GM12874 (cell line): ENCODE data around the gene SPSB3.

Experiments used
- TF ChIP-seq, protein P1 (sequence below): IDR thresholded peaks from 2 replicates; pipeline ENCODE4 v1.5.1; 2011; ENCODE audit warnings: low read depth, mild to moderate bottlenecking, control low read depth, low read length, moderate library complexity; ENCODE audit not compliant: insufficient read depth

The SPSB3 gene

DNA sequence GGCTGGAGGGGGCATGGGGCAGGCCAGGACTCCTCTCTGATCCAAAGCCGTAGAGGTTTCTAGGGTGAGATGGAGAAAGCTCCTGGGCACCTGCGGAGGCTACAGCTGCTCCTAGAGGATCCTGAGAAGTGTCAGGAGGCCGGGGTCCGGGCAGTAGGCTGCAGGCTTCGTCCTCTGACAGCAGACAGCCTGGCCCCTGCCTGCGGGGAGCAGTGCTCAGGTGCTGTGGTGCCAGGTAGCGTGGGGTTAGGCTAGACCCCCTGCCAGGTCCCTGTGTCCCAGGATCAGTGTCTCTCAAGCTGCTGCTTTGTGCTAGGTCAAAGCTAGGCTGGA is 8.0 kb downstream of the SPSB3 start:
- TF ChIP-seq, protein P1, sequence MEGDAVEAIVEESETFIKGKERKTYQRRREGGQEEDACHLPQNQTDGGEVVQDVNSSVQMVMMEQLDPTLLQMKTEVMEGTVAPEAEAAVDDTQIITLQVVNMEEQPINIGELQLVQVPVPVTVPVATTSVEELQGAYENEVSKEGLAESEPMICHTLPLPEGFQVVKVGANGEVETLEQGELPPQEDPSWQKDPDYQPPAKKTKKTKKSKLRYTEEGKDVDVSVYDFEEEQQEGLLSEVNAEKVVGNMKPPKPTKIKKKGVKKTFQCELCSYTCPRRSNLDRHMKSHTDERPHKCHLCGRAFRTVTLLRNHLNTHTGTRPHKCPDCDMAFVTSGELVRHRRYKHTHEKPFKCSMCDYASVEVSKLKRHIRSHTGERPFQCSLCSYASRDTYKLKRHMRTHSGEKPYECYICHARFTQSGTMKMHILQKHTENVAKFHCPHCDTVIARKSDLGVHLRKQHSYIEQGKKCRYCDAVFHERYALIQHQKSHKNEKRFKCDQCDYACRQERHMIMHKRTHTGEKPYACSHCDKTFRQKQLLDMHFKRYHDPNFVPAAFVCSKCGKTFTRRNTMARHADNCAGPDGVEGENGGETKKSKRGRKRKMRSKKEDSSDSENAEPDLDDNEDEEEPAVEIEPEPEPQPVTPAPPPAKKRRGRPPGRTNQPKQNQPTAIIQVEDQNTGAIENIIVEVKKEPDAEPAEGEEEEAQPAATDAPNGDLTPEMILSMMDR = no peak

DNA sequence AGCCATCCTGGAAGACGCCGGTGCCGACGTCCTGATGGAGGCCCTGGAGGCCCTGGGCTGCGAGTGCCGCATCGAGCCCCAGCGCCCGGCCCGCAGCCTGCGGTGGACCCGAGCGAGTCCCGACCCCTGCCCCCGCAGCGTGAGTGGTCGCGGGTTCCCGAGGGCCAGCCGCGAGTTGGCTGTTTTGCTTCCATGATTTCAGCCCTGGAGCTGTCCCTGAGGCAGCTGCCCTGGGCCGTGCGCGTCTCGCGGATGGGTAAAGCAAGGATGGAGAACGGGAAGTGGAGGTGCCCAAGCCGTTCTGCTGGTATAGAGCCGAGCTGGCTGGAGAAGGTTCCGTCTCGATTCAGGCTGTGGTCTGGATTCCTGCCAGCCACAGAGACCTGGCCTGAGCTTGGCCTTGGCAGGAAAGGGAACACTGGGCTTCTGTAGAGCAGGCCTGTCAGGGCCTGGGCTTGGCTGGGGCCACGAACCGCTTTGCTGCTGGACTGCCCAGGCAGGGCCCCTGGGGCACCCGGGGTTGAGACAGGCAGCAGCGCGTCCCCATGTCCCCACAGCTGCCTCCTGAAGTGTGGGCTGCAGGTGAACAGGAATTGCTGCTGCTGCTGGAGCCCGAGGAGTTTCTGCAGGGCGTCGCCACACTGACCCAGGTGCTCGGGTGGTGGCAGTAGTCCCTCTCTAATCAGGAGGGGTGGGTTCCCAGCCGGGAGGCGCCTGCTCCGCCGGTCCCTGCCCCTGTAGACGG is 8.5 kb downstream of the SPSB3 start:
- TF ChIP-seq, protein P1 = no peak

DNA sequence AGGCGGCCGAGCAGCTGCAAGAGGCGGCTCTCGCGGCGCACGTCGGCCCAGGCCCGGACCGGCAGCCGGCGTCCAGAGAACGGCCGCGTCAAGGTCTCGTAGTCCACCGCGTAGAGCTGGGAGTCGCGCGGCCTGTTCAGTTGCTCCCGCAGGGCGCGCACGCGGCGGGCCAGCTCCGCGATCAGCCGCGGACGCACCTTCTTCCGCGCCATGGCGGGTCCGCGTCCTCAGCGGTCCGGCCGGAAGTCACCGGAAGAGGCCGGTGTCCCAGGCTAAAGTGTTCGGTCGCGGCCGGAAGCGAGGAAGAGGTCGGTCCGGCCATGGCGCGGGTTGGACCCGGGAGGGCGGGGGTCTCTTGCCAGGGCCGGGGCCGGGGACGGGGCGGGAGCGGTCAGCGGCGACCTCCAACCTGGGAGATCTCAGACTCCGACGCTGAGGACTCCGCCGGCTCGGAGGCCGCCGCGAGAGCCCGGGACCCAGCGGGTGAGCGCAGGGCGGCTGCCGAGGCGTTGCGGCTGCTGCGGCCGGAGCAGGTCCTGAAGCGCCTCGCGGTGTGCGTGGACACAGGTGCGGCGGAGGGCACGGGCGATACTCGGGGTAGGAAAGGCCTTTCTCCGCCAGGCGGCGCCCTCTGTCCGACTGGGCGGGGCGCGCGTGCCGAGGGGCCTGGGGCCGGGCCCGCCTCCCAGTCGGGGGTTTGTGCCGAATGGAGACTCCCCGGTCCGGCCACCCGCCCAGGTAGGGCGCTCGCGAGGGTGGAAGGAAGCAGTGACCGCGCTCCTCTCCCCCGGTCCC is 9.3 kb downstream of the SPSB3 start, which contains the start of gene MRPS34:
Gene MRPS34, minus strand, starts transcription at position 227 of the 795 bp plus-strand sequence. Its CDS starts 15 bp downstream, at position 212.
- TF ChIP-seq, protein P1 = peak; percentile 96

DNA sequence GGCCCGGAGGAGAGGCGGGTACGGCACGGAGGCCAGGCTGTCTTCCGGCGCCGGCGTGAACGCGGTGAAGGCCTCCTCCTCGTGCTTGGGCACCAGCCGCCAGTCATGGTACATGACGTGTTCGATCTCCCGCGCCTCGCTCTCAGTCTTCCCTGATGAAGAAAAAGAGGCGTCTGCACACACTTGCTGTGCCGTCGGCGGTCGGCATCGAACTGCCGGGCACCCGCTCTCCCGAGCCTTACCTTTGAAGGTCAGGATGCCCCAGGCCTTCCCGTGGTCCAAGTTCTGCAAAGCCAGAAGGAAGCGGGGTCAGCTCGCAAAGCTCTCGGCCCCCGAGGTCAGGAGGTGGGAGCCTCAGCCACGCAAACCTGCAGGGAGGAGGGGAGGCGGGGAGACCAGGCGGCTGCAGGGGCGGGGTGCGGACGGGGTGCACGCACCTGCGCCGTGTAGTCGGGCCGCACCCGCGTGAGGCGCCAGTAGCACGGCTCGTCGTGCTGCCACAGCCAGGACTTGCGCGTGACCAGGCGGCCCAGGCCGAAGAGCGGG is 9.9 kb downstream of the SPSB3 start, which contains the start of gene EME2:
Gene EME2, plus strand, starts transcription at position 449 of the 546 bp plus-strand sequence. CDS start 418 bp downstream, outside the sequence.
- TF ChIP-seq, protein P1 = no peak

DNA sequence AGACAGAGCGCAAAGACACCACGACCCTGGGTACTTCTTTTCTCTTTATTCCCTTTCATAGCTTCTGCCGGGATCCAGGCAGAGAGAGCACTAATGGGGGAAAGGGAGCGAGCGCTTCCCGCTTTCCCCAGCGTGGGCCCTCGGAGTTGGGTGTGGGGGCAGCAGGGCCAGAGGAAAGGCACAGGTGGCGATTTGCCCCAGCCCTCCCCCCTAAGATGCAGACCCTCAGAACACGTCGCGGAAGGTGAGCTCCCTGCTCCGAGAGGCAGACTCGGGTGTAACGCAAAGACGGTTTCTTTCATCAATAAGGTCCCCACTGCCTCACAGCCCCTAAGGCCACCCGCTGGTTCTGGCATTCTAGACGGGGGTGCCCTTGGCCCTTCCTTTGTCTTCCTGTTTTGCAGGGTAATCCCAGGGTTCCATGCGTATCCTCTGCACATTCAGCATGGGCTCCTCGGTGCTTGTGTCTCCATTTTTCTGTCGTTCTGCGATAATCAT is 10.5 kb downstream of the SPSB3 start:
- TF ChIP-seq, protein P1 = no peak

DNA sequence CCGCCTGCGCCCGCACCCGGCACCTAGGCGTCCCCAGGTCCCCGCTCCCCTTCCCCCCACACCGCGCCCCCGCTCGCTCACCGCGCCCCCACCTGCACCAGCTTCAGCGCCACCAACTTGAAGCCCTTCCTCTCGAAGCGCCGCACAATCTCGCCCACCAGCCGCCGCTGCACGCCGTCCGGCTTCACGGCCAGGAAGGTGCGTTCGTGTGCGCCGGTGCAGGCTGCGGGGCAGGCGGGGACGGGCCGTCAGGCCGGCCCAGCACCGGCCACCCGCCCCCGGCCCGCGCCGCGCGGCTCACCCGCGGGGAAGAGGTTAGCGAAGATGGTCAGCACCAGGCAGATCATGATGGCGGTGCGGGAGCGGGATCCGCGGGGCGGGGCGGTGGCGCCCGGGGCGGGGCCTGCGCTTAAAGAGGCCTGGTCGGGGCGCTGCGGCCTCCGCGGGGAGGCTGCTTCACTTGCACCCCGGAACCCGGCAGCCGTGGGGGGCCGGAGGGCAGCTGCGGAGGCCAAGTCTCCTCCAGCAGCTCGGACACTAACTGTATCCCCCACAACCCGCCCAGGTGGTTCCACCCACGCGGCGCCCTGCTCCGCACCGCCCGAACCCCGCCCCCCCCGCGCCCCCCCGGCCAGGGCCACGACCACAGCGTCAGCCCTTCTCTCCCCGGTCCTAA is 11.0 kb downstream of the SPSB3 start, which contains the start of gene NME3:
Gene NME3, minus strand, starts transcription at position 356 of the 676 bp plus-strand sequence. Its CDS starts 9 bp downstream, at position 347.
- TF ChIP-seq, protein P1 = no peak
